SK-MEL-5 (cell line): ENCODE data around the gene GPRIN1. TPM values are rescaled to one million over a fixed set of nuclear protein-coding genes. Genes with fewer than 3 reads are reported as not detected.
A peak's percentile ranks its signal among the peaks of the same experiment; 100 is the strongest.

ENCODE experiments used
- DNase-seq: peaks from one replicate; pipeline ENCODE4 v3.0.0-alpha.2; 2016; ENCODE audit warnings: low read depth, low spot score
- in situ Hi-C: cut with HindIII; loops from 2 replicates; pipeline ENCODE4 v1.10.0; 2016; ENCODE audit warnings: low sequenced_read_pairs, high pct_unique_total_duplicates, low pct_unique_long_range_greater_than_20kb
- total RNA-seq: library from RNA; depleted of rRNA; stranded (reverse); fragments of >200 nt; shearing (Covaris generic); gene quantifications from 2 replicates; pipeline ENCODE4 v1.2.3, GENCODE V29; 2014

Gene GPRIN1
- total RNA-seq, 1 experiment from 2014 or later, result 5.0 TPM

- DNase-seq, result no peak
- in situ Hi-C loops, result no loop called here
Measured at GRCh38 chr5:176644878-176645670, 35.1 kb upstream of the GPRIN1 start.

DNA sequence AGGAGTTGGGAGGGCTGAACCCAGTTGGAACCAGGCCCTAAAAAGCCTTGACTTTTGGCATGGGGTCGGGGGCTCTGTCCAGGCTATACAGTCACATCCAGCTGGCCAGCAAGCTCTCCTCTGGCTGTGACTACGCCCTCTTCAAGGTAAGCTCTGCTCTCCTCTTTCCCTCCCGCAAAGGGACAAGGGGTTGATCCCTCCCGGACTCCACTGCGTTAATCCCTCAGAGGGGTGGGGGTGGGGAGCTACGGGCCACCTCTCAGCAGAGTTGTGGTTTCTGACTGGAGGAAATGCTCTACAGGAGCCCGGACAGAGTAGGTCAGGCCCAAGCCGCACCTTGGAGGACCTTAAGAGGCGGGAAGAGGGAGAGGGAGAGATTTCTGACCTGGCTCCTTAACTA is 34.3 kb upstream of the GPRIN1 start:
- no peak for DNase-seq
- in situ Hi-C loops, result no loop called here

GRCh38 chr5:176643491-176644219 is 33.7 kb upstream of the GPRIN1 start:
- no peak for DNase-seq
- in situ Hi-C loops, result no loop called here

GRCh38 chr5:176642675-176643490 is 32.9 kb upstream of the GPRIN1 start:
- DNase-seq, result no peak
- in situ Hi-C loops, result no loop called here

DNA sequence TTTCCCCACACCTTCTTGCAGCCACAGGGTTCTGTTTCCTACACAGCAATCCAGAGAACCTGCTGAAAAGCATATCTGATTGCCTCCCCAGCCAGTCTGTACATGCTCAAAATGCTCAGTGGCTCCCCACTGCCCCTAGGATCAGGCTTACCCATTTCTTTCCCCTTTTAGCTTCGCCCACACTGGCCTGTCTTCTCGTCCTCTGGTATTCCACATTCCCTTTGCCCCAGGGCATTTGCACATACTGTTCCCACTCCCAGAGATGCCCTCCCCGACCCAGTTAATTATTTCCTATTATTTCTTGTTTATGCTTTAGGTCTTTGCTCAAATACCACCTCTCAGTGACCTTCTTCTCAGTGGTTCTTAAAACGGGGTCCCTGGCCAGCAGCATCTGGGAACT is 30.7 kb upstream of the GPRIN1 start:
- in situ Hi-C loops, result no loop called here
- no peak for DNase-seq

- DNase-seq, result no peak
- in situ Hi-C loops, result no loop called here
Measured at GRCh38 chr5:176639981-176640380, 30.0 kb upstream of the GPRIN1 start.

DNA sequence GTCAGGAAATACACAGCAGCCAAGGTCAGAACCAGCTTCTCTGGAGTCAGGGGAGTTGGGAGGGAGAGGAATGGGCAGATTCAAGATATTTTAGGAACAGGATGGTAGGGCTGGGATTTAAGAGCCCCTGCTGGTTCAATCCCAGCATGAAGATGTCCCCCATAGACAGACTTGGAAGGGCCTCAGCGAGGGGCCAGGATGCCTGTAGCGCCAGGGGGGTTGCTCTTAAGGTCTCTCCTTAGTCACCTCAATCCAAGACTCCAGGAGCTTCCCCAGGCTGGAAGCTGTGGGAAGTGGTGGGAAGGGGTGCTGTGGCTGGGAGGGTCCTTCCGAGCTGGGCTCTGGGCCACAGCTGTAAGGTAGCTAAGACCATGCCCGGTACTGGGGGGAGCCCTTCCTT is 29.3 kb upstream of the GPRIN1 start:
- DNase-seq, result no peak
- in situ Hi-C loops, result no loop called here

GRCh38 chr5:176638437-176638836 is 28.5 kb upstream of the GPRIN1 start:
- DNase-seq, result no peak
- in situ Hi-C loops, result no loop called here

DNA sequence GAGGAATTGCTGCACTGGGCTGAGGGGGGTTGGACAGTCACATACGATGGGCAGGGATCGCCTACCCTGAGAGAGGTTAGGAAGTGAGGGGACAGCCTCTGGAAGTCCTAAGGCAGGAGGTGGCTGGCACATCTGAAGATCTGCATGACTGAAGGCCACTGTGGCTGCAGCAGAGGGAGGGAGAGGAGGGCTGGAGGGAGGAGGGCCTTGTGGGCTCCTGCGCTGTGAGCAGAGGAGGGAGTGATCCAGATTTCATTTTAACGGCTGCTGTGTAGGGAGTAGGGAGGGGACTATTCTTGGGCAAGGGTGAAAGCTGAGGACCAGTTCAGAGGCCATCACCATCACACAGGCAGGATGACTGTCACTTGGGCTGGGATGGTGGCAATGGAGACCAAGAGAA is 27.6 kb upstream of the GPRIN1 start:
- no peak for DNase-seq
- in situ Hi-C loops, result no loop called here

GRCh38 chr5:176636426-176636825 is 26.5 kb upstream of the GPRIN1 start:
- in situ Hi-C loops, result no loop called here
- no peak for DNase-seq

- in situ Hi-C loops, result no loop called here
- no peak for DNase-seq
Measured at GRCh38 chr5:176633598-176633997, 23.6 kb upstream of the GPRIN1 start.

DNA sequence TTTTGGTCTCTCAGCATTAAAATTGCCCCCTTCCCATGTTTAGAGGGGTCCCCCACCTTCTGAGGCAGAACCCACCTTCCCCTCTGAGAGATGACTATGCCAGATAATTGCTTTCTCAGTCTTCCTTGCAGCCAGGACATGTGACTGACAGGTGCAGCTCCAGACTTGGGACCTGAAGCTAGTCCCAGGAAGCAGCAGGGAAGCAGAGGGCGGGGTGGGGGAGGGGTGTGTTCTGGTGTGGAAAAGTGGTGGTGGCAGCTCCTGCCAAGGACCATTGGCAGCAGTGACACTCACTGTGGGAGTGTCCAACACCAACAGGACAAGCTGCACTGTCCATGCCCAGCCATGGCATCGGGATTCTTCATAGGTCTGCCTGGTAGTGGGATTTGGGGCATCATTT is 22.8 kb upstream of the GPRIN1 start:
- in situ Hi-C loops, result no loop called here
- DNase-seq, result no peak

DNA sequence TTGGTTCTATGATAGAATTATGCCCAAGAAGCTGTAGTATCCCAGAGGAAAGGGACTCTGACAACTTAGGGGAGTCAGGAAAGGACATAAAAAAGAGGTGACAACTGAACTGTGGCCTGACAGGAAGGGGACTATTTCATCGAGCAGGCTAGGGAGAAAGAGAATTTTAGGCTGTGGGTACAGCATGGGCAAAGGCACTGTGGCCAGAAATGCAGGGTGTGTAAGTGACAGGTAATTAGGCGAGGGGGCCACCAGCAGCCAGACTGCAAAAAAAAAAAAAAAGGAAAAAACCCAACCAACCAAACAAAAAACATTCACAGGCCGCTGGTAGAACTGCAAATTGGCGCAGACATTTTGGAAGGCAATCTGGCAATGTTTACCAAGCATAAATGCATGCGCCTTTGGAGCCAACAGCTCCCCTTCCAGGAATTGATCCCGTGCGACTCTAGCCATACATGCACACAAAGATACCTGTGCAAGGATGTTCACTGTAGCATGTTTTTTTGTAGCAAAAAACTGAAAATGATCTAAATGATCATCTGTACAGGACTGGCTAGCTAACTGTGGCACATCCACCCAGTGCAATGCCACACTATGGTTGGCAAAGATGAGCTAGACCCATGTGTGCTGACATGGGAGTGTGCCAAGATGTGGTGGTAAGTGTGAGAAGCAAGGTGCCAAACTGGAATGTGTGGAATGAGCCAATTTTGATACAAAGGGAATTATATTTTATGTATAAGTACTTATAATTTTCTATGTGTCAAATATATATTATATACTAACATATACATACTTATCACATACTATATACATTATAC is 21.6 kb upstream of the GPRIN1 start:
- in situ Hi-C loops, result no loop called here
- no peak for DNase-seq

GRCh38 chr5:176630681-176631222 is 20.8 kb upstream of the GPRIN1 start:
- in situ Hi-C loops, result no loop called here
- no peak for DNase-seq

GRCh38 chr5:176629853-176630680 is 20.1 kb upstream of the GPRIN1 start, which contains the start of the genes EIF4E1B and SNCB:
Gene EIF4E1B, plus strand, starts transcription at chr5:176630675. Its CDS starts 12,113 bp downstream, at chr5:176642788.
Gene SNCB, minus strand, starts transcription at chr5:176630534. Its CDS starts 880 bp downstream, at chr5:176629654.
- in situ Hi-C loops, result no loop called here
- DNase-seq, result peak; percentile 29

DNA sequence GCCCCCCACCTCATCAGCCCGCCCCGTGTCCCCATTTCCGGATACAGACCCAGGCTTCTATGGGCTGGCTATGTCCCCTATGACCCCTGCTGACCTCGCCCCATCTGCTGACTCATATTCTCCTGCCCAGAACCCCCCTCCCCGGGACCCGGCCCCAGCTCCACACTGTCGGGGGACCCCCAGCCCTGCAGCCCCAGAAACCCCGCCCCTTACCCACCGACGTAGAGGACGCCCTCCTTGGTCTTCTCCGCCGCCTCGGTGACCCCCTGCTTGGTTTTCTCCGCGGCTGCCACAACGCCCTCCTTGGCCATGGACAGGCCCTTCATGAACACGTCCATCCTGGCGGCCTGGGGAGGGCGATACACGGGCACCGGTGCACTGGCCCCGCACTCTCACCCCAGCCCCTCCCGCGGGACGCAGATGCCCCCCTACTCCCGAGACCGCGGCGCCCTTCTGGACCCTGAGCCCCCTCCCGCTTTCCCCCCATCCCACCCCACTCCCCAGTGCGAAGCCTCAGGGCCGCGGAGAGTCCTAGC is 19.4 kb upstream of the GPRIN1 start:
- in situ Hi-C loops, result no loop called here
- DNase-seq, result no peak
